GM19463 (cell line): Measurements from ENCODE around the gene KCNJ14.

Experiments
- ATAC-seq: cut with Tn5 transposase; IDR thresholded peaks from one replicate; pipeline ENCODE4 v1.9.1; 2021; ENCODE audit warnings: mild to moderate bottlenecking, moderate library complexity; ENCODE audit not compliant: unreplicated experiment

The KCNJ14 gene

GRCh38 chr19:48444936-48445200 is 10.5 kb upstream of the KCNJ14 start:
- ATAC-seq: no peak

GRCh38 chr19:48445256-48445605 is 10.1 kb upstream of the KCNJ14 start:
- ATAC-seq: no peak

- ATAC-seq: peak; percentile 87
Observed at GRCh38 chr19:48445606-48446481, 9.5 kb upstream of the KCNJ14 start, which contains the start of gene GRWD1. TSS of gene GRWD1 (plus strand) at chr19:48445983. CDS start at chr19:48446006, 23 bp downstream.

GRCh38 chr19:48446579-48446978 is 8.8 kb upstream of the KCNJ14 start:
- ATAC-seq: no peak

GRCh38 chr19:48448563-48448962 is 6.8 kb upstream of the KCNJ14 start:
- ATAC-seq: no peak

- no peak for ATAC-seq
Observed at GRCh38 chr19:48450441-48450840, 4.9 kb upstream of the KCNJ14 start.

- ATAC-seq: no peak
Observed at GRCh38 chr19:48450863-48451262, 4.5 kb upstream of the KCNJ14 start.

GRCh38 chr19:48451624-48452023 is 3.8 kb upstream of the KCNJ14 start:
- ATAC-seq: no peak

- no peak for ATAC-seq
Observed at GRCh38 chr19:48452289-48453190, 2.8 kb upstream of the KCNJ14 start.

- ATAC-seq: no peak
Observed at GRCh38 chr19:48454150-48454730, 1.1 kb upstream of the KCNJ14 start.

- no peak for ATAC-seq
Observed at GRCh38 chr19:48455908-48456562, 661 bp downstream of the KCNJ14 start.

- ATAC-seq: no peak
Observed at GRCh38 chr19:48456864-48457263, 1.5 kb downstream of the KCNJ14 start.

- no peak for ATAC-seq
Observed at GRCh38 chr19:48458016-48458415, 2.6 kb downstream of the KCNJ14 start.

- ATAC-seq: no peak
Observed at GRCh38 chr19:48461651-48461981, 6.2 kb downstream of the KCNJ14 start.

GRCh38 chr19:48461982-48462655 is 6.7 kb downstream of the KCNJ14 start:
- no peak for ATAC-seq

GRCh38 chr19:48465215-48465614 is 9.8 kb downstream of the KCNJ14 start:
- no peak for ATAC-seq

- no peak for ATAC-seq
Observed at GRCh38 chr19:48466561-48467325, 11.4 kb downstream of the KCNJ14 start.

GRCh38 chr19:48468772-48469288 is 13.5 kb downstream of the KCNJ14 start:
- peak; percentile 89 for ATAC-seq

- peak; percentile 26 for ATAC-seq
Observed at GRCh38 chr19:48469289-48469881, 14.0 kb downstream of the KCNJ14 start, which contains the start of gene CYTH2. TSS of gene CYTH2 (plus strand) at chr19:48469369. CDS start at chr19:48469508, 139 bp downstream.
